HCT116 (cell line): Measurements from ENCODE around the gene PLAC9. TPM values are rescaled to one million over a fixed set of nuclear protein-coding genes. Genes with fewer than 3 reads are reported as not detected.

Source experiments
- total RNA-seq: library from RNA; stranded (reverse); gene quantifications from one replicate; pipeline ENCODE4 v1.2.1, GENCODE V29; 2021; ENCODE audit not compliant: unreplicated experiment

PLAC9 gene
- total RNA-seq, 1 experiment from 2014 or later = not detected

Other genes starting within 250 kb of the PLAC9 start
- 0.66 TPM for gene SFTPD, start 183.6 kb upstream of the PLAC9 start, total RNA-seq
- gene TMEM254, start 54.1 kb upstream of the PLAC9 start, total RNA-seq = 12.1 TPM
- gene ANXA11, start 72.8 kb downstream of the PLAC9 start, total RNA-seq = 181 TPM
- gene MAT1A, start 156.9 kb downstream of the PLAC9 start, total RNA-seq = 1.6 TPM
- not detected for gene DYDC1, start 224.0 kb downstream of the PLAC9 start, total RNA-seq
- not detected for gene DYDC2, start 224.1 kb downstream of the PLAC9 start, total RNA-seq